UCSD-AML1 (cell line): ENCODE measurements around the gene APLP2.
A peak's percentile ranks its signal among the peaks of the same experiment; 100 is the strongest.

Experiments
- DNase-seq: peaks from one replicate; lab custom pipeline; 2025; ENCODE audit not compliant: unreplicated experiment; lab: John Stamatoyannopoulos, UW

Gene APLP2

DNA sequence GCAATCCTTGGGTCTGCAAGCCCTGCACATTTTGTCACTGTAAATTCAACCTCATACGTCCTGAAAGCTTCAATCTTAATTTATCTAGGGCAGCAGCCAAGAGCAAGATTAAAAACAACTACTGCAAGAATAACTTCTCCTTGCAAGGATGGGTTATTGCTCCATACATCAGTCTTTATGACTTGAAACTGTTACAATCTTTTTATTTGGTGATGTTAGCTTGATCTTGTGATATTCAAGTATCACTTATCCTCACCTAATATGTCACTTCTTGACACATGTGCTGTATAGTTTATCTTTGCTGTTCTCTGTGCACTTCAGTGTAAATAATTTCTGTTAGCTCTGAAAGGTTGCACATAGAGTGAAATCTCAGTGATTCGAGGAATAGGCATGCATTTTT lies 14.7 kb upstream of the APLP2 start:
- no peak for DNase-seq

DNA sequence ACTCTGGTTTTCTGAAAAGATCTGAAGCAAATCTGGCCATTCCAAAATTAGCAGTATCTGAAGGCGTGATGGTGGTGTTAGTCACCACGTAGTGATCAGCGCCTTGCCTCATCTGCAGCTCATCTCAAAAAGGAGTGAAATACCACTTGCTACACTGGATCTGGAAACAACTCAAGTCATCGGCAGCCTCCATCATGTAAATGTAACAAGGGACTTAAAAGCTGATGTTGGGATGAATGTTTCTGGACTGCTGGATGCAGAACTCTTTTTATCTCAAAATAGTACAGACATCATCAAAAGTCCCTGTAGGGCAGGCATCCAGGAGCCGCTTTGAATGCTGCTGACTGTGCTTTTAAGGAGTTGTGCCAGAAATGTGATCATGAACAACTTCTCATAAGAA lies 14.1 kb upstream of the APLP2 start:
- no peak for DNase-seq

DNA sequence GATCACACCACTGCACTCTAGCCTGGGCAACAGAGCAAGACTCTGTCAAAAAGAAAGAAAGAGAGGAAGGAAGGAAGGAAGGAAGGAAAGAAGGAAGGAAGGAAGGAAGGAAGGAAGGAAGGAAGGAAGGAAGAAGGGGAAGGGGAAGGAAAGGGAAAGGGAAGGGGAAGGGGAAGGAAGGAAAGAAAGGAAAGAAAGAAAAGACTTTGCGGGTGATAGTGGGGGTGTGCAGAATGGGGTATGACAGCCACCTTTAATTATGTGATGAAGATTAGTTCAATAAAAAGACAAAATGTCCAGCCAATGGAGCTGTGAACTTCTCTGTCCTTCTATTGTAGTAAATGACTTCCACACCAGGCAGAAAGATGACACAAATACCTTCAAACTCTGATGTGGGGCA lies 8.7 kb upstream of the APLP2 start:
- no peak for DNase-seq

DNA sequence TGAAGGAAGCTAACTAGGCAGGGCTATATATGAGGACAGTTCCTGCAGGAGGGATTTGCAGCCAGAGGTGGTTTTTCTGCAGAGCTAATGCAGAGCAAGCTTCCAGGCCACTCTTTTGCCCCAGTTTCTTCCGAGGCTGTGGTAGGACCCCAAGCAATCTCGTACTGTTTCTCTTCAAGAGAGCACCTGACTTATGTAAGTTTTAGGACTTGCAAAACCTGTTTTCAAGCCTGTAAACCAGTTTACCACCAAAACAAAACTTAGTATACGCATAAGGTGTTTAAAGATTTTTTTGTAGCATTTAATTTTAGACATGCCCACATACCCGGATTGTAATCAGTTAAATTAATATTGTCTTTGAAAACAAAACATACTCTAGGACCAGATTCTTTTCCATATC lies 7.7 kb upstream of the APLP2 start:
- no peak for DNase-seq

DNA sequence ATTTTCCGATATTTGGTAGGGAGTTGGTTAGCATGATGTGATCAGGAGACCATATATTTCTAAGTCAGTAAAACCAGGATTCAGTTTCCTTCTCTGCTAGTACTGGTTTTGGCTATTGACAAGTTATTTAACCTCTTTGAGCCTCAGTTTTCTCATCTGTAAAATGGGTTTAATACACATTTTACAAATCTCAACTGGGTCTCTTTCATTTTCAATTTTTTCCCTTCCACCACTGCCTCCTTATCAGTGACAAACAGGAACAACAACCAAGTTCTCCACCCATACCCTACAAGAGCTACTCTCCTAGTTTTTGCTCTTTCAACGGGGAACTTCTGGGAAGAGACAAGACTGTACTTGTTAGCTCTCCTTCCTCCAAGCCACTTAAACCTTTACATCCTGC lies 6.2 kb upstream of the APLP2 start:
- no peak for DNase-seq

DNA sequence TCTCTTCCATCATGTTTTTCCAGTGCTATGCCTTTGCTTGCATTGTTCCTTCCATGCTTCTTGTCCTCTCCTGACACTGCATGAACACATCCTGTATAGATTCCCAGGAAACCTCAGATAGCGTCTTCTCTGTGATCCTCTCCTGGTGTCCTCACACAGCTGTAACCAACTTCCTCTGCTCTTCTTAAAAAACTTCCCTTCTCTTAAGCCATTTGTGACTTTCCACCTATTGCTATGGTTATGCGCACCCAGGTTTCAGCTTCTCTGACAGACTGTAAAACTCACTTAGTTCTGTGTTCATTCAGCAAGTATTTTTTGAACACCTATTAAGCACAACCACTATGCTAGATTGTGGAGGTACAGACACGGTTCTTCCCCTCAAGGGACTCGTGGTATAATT lies 5.1 kb upstream of the APLP2 start:
- DNase-seq, result no peak

DNA sequence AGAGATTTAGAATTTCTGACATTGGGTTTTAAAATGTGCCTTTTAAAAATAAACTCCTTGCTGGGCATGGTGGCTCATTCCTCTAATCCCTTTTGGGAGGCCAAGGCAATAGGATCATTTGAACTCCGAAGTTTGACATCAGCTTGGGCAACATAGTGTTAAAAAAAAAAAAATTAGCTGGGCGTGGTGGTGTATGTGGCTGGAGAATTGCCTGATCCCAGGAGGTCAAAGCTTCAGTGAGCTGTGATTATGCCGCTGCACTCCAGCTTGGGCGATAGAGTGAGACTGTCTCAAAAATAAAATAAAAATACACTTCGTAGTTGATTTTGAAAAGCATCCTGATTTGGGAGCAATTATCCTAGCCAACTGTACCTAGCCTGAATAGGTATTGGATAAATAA lies 3.4 kb upstream of the APLP2 start:
- DNase-seq, result no peak

DNA sequence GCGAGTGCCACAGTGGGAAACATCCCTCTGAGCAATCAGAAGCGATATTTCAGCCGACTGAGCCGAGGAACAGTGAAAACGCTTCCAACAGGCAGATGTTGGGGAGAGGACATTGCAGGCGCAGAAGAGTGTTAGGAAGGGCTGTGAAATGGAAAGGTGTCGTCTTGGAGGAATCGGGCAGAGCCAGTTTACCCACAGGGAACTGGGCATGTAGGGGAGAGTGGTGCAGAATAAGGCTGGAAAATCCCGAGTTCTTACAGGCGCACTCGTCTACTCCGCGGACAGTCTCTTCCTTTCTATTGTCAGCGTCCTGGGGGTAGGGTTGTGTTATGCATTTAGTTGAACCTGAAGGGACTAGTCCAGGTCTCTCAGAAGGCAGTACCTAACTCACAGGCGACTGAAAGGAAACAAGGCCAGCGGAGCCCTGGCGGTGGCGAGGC lies 1.1 kb upstream of the APLP2 start:
- no peak for DNase-seq

DNA sequence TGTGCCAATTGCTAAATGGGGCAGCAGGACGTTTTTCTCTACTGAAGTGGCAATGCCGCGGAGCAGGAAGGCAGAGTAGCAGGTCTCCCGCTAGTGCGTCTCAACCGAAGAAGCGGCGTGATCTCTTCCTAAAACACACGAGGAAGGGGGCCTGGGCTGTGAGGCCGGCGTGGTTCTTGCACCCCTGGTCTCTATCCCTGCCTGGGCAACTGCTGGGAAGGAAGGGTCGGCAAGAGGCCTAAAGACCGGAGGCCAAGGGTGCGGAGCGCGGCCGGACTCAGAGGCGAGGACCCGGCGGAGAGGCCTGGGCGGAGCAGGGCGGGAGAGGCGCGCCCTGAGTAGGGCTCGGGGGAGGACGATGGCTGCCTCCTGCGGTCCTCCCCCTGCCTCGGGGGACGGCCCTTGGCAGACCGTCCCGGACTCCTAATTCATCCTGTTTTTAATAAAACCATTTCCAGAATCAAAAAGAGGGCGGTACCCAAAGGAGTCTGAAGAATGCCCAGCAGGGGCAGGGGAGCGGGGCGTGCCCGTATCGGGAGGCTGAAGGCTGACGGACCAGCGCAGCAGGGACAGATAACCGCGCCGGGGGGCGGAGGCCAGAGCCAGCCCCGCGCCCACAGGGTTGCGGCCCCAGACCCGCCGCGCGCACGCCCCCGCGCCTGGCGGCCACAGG lies 572 bp upstream of the APLP2 start:
- no peak for DNase-seq

DNA sequence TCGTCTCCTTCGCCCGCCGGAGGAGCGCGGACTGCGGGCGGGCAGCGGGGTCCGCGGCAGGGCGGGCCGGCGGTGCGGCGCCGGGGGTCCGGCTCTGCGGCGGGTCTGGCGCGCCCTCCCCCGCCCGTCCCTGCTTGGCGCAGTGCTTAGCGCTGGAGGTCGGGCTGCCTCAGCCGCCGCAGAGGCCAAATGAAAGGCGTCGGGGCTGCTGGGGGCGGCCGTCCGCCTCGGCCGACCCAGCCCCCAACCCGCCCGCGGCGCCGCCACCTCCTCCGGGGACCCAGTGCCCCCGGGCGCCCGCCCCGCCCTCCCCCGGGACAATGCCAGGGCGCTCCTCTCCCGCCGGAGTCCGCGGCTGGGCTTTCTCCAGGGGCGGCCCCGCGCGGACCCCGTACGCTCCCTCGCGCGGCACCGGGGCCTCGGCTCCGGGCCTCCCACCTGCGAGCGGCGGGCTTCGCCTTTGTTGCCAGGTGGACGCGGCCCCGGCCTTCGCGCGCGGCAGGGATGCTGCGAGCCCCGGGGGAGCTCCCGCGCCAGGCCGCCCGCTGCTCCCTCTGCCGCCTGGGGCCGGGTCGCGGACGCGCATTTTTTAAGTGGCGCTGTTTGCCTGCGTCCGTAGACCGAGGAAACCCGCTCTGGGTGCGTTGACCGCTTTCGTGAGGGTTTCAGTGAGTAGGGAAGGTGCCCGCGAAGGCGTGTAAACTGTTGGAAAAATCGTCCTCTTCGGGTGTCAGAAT lies 583 bp downstream of the APLP2 start:
- DNase-seq, result peak; percentile 41

DNA sequence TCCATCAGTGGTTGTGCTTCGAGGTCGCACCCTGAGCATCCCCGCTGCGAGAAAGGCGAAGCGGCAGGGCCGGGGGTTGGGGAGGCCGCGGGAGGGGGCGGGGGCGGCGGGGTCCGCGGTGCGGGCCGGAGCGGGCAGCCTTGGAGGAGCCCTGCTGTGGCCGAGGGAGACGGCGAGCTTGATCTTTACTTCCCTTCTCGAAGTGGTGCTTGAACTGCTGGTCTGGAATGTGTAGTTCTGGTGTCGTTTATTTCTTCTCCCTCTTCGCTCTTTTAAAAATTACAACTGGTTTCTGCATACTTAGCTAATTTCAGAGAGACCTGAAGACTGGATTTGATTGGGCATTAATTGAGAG lies 1.1 kb downstream of the APLP2 start:
- DNase-seq, result no peak

DNA sequence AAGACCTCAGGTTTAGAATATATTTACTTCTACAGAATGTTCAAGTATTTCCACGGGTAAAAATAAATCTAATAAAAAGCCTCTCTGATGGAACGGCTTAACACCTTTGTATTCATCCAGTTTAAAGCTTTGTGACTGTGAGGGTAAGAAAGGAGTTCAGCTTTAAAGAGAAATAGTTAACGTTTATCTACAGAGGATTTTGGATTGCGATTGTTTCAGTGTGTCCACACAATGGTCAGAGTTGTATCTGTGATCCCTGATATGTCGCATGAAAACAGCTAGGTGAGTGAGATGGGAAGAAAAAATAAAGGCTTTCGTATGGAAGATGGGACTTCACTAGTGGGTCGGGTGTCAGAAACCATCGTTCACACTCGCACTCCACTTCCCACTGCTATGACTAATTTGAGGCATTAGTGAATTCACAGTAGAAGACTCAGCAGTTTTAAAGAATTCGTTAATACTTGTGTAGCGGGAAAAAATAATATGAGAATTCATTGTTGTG lies 1.6 kb downstream of the APLP2 start:
- DNase-seq, result no peak

DNA sequence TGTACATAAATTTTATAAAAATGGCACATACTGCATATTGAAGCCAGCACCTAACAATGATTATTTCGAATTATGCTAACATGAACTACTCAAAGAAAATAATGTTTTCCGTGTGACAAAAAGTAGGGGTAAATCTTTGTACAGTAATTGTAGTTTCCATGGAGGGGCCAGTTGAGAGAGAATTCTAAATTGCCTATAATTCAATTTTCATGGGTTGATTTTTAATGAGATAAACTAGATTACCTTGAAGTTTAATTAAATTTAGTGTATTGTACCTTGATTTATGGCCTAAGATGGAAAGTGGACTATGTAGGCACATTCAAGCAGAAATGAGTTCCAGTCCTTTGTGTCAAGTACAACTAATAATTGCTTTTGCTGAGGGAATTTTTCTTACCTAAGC lies 5.0 kb downstream of the APLP2 start:
- DNase-seq, result no peak

DNA sequence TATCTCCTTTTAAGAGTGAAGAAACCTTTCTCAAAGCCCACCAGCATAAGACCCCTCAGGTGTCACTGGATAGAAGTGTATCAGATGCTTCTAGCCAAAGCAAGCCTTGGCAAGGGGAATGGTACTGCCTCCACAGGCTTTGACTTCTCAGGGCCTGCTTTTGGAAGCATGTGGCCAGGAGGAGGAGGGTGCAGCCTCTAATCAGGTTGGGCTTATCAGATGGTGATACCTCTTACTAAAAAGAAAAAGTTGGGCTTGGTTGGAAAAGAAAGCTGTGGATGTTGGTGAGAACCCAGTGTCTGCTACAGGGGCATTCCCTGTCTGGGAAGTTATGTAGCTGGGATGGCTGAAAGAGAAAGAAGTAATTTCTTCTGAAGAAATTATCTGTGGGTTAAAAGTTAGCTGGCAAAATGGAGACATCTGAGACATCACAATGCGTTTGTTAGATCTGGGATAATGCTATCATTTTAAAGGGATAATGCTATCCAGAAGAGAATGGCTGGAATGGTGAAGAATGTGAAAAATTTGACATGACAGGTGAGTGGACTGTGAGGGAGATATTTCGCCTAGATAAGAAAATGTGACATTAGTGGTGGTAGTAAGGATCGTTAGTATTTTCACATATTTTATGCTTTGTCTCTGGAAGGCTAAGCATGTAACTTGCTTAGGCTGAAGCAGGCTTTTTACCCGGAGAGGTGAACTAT lies 7.2 kb downstream of the APLP2 start:
- no peak for DNase-seq

DNA sequence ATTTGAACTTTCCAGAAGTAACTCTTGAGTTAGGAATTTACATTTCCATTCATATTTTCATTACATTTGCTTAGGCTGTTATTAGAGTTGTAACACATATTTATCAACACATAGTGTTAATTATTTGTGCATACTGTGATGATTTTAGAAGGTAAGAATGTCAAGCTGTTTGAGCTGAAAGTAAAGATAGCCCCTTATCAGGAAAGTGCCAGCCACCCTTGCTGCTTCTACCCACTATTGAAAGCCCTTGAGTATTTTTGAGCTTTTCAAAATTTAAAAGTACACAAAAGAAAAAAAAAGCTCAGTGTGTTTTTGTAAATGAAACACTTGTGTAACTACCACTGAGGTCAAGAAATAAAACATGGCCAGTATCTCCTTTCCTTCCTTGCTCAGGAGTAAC lies 8.0 kb downstream of the APLP2 start:
- DNase-seq, result no peak

DNA sequence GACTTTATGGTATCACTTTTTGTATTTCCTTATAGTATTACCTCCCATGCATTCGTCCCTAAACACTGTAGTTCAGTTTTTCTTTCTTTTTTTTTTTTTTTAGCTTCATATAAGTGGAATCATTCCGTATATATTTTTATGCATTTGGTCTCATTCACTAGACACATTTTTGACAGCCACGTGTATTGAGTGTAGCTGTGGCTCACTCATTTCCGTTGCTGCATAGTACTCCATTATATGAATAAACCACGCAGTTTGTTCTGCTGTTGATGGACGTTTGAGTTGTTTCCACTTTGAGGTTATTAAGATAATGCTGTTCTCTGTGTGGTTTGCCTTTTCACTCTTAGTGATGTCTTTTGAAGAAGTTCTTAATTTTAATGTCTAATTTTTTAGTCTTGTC lies 8.4 kb downstream of the APLP2 start:
- DNase-seq, result no peak

DNA sequence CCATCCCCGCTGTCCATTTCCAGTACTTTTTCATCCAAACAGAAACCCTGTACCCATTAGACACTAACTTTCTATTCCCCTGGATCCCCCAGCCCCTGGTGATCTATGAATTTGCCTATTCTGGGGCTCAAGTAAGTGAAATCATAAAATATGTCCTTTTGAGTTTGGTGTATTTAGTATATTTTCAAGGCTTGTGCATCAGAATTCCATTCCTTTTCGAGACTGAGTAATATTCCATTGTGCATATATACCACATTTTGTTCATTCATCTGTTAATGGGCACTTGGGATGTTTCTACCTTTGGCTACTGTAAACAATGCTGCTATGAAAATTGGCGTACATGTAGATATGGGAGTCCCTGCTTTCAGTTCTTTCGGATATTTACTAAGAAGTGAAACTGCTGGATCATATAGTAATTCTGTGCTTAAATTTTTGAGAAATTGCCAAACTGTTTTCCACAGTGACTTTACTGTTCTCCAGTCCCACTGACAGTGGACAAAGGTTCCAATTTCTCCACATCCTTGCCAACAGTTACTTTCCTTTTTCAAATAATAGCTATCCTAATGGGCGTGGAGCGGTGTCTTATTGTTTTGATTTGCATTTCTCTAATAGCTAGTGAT lies 16.1 kb downstream of the APLP2 start:
- DNase-seq, result no peak

DNA sequence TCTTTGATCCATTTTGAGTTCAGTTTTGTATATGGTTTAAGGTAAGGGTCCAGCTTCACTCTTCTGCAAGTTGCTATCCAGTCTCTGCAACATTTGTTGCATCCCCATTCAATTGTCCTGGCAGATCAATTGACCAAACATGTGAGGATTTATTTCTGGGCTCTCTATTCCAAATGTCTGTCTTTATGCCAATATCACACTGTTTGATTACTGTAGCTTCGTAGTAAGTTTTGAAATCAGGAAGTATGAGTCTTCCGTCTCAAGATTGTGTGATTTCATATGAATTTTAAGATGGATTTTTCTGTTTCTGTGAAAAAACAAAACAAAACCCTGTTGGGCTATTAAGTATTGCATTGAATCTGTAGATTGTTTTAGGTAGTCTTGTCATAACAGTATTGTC lies 17.0 kb downstream of the APLP2 start:
- DNase-seq, result no peak

DNA sequence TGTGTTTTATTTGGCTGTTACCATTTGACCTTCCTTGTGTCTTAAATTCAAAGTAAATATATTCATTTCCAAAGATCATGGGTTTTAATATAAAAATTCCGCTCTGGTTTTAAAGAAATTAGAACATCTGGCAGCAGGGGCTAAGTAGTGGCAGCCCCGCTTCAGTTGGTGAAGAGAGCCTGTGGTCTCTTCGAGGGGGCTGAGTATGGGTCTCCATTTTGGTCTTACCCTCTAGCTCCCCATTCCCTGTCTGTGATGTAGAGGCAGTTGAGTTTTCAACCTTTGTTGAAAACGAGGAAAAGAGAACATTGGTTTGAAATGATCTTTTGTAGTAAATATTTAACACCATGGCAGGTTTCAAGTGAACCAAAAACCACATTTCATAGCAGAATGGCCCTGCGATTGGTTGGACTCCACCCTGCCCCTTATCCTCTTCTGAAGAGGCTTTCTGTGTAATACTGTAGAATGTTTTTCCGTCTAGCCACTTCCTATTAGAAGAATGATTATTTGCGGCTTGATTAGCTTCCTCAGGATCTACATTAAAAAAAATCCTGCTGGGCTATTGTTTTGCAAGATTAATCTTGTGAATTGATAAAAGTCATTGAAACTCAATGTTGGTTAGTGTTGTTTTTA lies 17.7 kb downstream of the APLP2 start:
- no peak for DNase-seq

DNA sequence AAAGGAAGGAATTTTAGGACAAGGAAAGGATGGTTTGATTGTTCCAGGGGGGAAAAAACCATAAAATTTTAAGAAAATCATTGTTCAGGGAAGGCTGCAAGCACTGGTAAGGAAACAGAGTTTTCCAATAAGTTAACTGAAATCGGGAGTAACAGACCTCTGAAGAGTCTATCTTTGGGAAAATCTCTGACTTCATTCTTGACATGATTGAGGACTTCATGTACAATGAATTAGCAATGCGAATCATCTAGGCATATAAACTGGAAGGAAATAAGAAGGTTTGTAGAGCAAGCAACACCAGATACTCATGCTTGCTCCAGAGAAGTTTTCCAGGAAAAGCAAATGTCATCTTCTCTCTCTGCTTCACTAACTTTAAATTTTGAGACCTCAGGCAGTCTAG lies 18.5 kb downstream of the APLP2 start:
- DNase-seq, result no peak

DNA sequence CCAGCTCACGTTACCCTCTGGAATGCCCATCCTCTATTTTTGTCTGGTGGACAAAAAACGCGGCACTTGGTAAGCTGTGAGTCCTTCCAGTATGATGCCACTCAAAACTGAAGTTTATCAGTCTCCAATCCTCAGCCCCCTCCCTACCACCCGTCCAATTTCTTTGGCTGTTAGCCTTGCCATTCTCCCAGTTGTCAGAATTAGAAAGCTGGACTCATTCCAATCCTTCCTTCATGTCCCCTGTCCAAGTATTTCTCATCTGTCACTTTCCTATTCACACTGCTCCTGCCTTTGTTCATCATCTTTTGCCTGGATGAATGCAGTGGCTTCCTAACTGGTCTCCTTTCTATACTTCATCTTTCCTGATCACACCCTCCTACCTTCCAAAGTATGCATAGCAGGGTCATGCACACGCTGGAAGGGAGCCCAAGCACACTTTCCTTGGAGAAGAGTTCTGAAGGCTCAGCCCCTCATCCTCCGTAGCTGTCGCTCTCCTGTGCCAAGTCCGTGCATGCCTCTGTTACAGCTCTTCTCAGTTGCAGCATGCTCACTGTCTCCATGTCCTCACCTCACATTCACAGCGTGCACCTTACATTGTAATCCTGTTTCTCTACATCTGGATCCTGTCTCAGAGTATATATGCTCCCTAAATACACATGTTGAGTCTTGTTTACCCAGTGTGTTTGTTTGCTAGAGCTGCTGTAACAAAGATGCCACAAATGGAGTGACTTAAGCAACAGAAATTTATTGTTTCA lies 19.4 kb downstream of the APLP2 start:
- DNase-seq, result no peak
